GM12801 (cell line): ENCODE measurements around the gene FOSB.

ENCODE experiments used
- TF ChIP-seq, protein P1 (sequence below): IDR thresholded peaks from one replicate; pipeline ENCODE4 v1.5.1; 2011; ENCODE audit warnings: control low read depth; ENCODE audit not compliant: insufficient read length; ENCODE audit errors: extremely low read depth

The FOSB gene

DNA sequence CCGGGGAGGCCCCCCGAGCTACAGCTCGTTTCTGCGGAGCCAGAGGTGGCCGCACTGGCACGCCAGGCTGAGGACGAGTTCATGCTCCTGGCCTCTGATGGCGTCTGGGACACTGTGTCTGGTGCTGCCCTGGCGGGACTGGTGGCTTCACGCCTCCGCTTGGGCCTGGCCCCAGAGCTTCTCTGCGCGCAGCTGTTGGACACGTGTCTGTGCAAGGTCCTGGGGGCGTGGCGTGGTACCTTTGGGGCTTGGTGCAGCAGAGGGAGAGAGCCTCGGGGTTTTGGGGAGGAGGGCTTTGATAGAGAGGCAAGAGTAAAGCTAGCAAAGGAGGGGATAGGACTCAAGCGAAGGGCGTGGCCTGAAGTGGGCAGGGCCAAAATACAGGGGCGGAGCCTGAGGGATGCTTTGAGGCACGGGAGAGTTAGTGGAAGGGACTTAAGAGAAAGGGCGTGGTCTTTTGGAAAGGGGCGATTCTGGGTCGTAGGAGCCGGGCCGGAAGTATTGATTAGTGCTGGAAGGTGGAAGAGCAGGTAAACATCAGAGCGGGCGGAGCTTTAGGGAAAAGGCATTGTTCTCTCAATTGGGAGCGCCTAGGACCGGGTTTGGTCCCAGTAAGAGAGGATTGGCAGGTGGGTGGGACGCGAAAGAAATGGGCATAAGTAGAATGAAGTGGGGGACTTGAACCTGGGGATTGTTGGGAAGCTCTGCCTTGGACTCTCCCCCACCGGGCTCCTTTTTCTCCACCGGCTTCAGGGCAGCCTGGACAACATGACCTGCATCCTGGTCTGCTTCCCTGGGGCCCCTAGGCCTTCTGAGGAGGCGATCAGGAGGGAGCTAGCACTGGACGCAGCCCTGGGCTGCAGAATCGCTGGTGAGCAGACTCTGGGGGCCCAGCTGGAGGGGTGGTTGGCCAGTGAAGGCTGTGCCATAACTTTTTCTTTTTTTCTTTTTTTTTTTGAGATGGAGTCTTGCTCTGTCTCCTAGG is 31.7 kb downstream of the FOSB start:
- TF ChIP-seq, protein P1, sequence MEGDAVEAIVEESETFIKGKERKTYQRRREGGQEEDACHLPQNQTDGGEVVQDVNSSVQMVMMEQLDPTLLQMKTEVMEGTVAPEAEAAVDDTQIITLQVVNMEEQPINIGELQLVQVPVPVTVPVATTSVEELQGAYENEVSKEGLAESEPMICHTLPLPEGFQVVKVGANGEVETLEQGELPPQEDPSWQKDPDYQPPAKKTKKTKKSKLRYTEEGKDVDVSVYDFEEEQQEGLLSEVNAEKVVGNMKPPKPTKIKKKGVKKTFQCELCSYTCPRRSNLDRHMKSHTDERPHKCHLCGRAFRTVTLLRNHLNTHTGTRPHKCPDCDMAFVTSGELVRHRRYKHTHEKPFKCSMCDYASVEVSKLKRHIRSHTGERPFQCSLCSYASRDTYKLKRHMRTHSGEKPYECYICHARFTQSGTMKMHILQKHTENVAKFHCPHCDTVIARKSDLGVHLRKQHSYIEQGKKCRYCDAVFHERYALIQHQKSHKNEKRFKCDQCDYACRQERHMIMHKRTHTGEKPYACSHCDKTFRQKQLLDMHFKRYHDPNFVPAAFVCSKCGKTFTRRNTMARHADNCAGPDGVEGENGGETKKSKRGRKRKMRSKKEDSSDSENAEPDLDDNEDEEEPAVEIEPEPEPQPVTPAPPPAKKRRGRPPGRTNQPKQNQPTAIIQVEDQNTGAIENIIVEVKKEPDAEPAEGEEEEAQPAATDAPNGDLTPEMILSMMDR, result no peak

DNA sequence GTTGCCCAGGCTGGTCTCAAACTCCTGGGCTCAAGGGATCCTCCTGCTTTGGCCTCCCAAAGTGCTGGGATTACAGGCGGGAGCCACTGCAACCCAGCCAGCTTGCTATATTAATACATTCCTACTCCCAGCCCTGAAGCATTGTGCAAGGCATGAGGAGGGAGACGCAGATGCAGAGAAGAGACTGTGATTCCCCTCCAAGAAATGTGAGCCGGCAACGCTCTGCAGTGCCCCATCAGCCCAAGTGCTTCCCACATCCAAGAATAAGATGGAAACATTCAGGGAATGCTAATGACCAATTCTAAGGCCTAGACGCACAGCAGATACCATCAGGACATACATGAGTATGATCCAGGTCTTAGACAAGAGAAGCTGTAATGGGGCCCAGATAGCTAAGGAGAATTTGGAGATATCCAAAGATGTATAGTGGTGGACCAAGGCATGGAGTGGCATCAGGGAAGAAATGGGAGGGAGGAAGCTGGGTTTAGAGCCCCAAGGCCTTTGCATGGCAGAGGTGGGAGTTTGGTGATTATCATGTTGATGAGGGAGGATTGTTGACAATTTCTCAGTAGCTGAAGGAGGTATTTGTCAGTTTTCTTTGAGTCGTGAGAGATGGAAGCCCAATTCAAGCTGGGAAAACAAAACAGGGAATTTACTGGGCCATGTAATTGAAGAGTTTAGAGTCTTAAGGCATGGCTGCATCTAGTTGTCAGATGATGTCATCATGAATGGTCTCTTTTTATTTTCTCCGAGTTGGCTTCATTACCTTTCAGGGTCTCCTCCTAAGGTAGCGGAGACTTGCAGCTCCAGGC is 33.3 kb downstream of the FOSB start:
- TF ChIP-seq, protein P1, result no peak

DNA sequence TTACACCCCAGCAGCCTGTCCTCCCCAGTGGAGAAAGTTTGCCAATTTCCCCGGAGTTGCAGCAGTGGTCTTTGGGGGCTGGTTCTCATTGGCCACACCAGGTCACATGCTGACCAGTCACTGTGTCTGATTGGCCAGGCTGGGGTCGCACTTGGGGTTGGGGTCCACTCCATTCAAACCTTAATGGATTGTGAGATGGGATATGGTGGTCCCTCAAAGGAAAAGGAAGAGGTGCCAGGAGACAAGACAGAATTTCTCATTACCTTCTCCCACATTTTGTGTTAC is 33.9 kb downstream of the FOSB start:
- TF ChIP-seq, protein P1, result no peak

DNA sequence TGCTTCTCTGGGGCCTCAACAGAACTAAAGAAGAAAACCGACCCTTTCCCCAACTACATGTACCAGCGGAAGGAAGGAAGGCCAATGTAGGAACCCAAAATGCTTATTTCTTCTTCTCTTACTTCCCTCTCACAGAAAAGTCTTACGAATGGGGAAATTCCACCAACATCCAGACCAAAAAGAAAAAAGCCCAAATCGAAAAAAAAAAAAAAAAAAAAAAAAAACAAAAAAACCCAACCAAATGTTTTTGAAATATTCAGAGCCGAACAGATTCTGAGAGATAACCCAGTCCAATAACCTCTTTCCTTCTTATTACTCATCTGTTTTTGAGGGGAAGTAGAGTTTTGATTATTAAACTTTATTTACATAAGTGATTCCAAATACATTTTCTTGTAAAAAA is 34.3 kb downstream of the FOSB start:
- TF ChIP-seq, protein P1, result no peak

DNA sequence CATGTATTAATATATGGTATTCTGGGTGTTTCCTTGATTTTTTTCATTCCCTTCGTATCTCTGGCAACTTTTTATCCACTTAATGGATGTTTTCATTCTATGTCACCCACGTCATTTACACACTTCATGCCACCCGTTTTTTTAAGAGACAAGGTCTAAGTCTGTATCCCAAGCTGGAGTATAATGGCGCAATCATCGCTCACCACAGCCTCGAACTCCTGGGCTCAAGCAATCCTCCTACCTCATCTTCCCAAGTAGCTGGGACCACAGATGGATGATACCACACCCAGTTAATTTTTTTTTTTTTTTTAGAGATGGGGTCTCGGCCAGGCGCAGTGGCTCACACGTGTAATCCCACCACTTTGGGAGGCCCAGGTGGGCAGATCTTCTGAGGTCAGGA is 36.1 kb downstream of the FOSB start:
- TF ChIP-seq, protein P1, result no peak

DNA sequence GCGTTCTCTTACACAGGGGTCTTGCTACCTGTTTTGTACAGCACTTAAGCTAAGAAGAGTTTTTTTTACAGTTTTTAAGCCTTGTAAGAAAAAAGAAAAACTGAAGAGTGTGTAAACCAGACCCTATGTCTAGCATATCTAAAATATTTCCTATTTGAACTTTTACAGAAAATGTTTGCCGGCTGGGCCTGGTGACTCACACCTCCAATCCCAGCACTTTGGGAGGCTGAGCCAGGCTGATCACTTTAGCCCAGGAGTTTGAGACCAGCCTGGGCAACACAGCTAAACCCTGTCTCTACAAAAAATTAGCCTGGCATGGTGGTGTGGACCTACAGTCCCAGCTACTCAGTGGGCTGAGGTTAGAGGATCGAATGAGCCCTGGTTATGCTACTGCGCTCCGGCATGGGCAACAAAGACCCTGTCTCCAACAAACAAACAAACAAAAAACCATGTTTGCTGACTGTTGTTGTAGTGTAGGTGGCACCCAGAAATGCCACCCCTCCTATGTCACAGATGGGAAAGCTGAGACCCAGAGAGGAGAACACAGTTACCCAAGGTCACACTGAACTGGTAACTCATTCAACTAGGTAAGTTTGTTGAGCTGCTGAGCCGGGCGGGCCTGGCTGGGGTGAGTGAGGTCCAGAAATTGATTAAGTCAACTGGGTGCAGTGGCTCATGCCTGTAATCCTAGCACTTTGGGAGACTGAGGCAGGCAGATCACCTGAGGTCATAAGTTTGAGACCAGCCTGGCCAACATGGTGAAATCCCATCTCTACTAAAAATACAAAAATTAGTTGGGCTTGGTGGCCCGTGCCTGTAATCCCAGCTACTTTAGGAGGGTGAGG is 37.6 kb downstream of the FOSB start:
- TF ChIP-seq, protein P1, result no peak

DNA sequence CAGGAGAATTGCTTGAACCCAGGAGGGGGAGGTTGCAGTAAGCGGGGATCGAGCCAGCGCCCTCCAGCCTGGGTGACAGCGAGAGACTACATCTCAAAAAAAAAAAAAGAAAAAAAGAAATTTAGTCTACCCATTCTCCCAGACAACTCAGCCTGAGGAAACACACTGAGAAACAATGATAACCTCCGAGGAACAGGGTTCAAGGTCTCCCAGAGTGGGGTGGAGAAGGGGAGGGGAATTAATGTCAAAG is 38.1 kb downstream of the FOSB start:
- TF ChIP-seq, protein P1, result no peak
